ENCODE results near the gene SPEN.
"Not testable (repeated sequence)": the region's sequence is repeated elsewhere in the genome, so short reads cannot be mapped to it uniquely, and the experiment has no call there.

SPEN gene

DNA sequence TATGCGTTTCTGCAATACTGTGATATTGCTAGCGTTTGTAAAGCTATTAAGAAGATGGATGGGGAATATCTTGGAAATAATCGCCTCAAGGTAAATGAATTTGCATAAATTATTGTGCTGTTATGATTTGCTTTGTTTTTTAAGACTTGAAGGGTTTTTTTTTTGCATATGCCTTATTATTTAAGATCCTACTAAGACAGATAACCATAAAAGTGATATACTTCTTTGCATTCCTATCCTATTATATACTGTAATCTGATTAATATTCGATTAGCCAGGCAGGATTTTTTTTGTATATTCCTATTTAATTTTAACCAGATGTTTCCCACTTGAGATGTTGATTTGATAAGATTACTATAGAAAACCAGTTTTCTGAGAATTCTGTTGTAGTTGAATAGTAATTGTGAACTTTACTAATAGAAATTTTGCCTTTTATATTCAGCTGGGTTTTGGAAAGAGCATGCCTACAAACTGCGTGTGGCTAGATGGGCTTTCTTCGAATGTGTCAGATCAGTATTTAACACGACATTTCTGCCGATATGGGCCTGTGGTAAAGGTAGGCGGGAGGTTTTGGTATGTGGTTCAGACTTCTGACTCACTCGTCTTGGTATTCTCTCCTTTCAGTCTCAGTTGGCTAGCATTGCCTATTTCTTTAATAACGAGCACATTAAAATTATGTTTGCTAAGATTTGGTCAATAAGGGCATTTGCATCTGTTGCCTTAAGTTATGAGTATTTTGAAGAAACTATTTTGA, 71.6 kb downstream of the SPEN start:
- Histone ChIP-seq H3K4me1 (ENCODE audit: control insufficient read depth in 2 of 2, insufficient read depth in 1 of 2, low read depth in 1 of 2, low read length in 2 of 2) (no peaks in the 10 kb centered on the region), H3K4me2 (ENCODE audit: insufficient read depth, low read length, poor library complexity, severe bottlenecking) (no peak overlapping the region), H2BK12ac (ENCODE audit: low read length) (no peak overlapping the region), H4K8ac (ENCODE audit: low read depth, low read length) (no peak overlapping the region), H3K4ac (ENCODE audit: low read length) (no peak overlapping the region), H3K27ac (replicated peaks; ENCODE audit: low read length) (no peak overlapping the region), H3K4me3 (ENCODE audit: low read length in 2 of 2) (no peak overlapping the region), H3K9ac (ENCODE audit: low read depth, low read length, poor library complexity) (no peak overlapping the region), H3K36me3 (replicated peaks in 1 of 2; ENCODE audit: control insufficient read depth in 2 of 2, insufficient read depth in 2 of 2, low read length in 2 of 2) (peaks cover 23 to 98% of the 10 kb centered on the region in 2 donors), H2AFZ (ENCODE audit: low read length) (no peak overlapping the region), H4K91ac (ENCODE audit: low read depth, low read length, poor library complexity) (no peak overlapping the region), H3K14ac (ENCODE audit: low read length) (no peak overlapping the region), H2AK5ac (ENCODE audit: low read depth, low read length) (no peak overlapping the region), H3K79me1 (ENCODE audit: low read depth, low read length) (peaks cover 2% of the 10 kb centered on the region), H3K27me3 (ENCODE audit: control insufficient read depth in 3 of 3, insufficient read depth in 3 of 3, low read depth in 1 of 3, low read length in 3 of 3) (no peaks in the 10 kb centered on the region), H2BK5ac (ENCODE audit: low read length) (no peak overlapping the region), H3K18ac (ENCODE audit: low read length) (no peak overlapping the region), H3K23ac (ENCODE audit: low read depth, low read length, poor library complexity) (no peak overlapping the region), H2BK120ac (ENCODE audit: low read depth, low read length) (no peak overlapping the region), H2BK15ac (ENCODE audit: low read length) (no peak overlapping the region), H3K9me3 (replicated peaks in 1 of 2; ENCODE audit: control insufficient read depth in 2 of 2, insufficient read depth in 1 of 2, low read depth in 1 of 2, low read length in 2 of 2) (no peaks in the 10 kb centered on the region)
- no peak for DNase-seq (ENCODE audit: low spot score)
- no CpG with 5 or more reads among the region's 11 CpGs for WGBS, 2 donors (ENCODE audit: extremely low coverage in 2 of 2, insufficient read length in 2 of 2, insufficient replicate concordance in 1 of 2)

DNA sequence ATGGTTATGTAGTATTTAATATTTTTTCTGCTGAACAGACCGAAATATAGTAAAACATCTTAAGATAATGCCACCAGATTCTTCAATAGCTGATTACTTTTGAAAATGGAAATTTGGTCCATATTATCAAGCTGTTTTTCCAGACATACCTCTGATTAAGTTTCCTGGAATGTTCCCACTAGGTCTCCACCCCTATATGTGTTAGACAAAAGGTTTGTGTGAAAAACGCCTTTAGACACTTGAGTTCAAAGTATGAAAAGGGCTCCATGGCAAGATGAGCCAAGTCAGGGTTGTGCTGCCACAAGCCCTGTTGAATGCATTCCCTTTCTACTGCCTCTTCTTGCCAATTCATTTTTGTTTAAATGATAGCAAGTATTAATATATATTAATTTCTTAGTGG, 75.7 kb downstream of the SPEN start:
- Histone ChIP-seq H3K27me3 (ENCODE audit: control insufficient read depth in 3 of 3, insufficient read depth in 3 of 3, low read depth in 1 of 3, low read length in 3 of 3) (no peaks in the 10 kb centered on the region), H3K27ac (replicated peaks; ENCODE audit: low read length) (no peak overlapping the region), H4K8ac (ENCODE audit: low read depth, low read length) (no peak overlapping the region), H3K79me1 (ENCODE audit: low read depth, low read length) (no peaks in the 10 kb centered on the region), H4K91ac (ENCODE audit: low read depth, low read length, poor library complexity) (no peak overlapping the region), H3K4me2 (ENCODE audit: insufficient read depth, low read length, poor library complexity, severe bottlenecking) (no peak overlapping the region), H3K14ac (ENCODE audit: low read length) (no peak overlapping the region), H2BK12ac (ENCODE audit: low read length) (no peak overlapping the region), H2BK15ac (ENCODE audit: low read length) (no peak overlapping the region), H2BK120ac (ENCODE audit: low read depth, low read length) (no peak overlapping the region), H3K4ac (ENCODE audit: low read length) (no peak overlapping the region), H3K36me3 (replicated peaks in 1 of 2; ENCODE audit: control insufficient read depth in 2 of 2, insufficient read depth in 2 of 2, low read length in 2 of 2) (peaks cover 22 to 100% of the 10 kb centered on the region in 2 donors), H3K18ac (ENCODE audit: low read length) (no peak overlapping the region), H3K9ac (ENCODE audit: low read depth, low read length, poor library complexity) (no peak overlapping the region), H3K4me3 (ENCODE audit: low read length in 2 of 2) (no peak overlapping the region), H3K9me3 (replicated peaks in 1 of 2; ENCODE audit: control insufficient read depth in 2 of 2, insufficient read depth in 1 of 2, low read depth in 1 of 2, low read length in 2 of 2) (no peaks in the 10 kb centered on the region), H3K23ac (ENCODE audit: low read depth, low read length, poor library complexity) (no peak overlapping the region), H3K4me1 (ENCODE audit: control insufficient read depth in 2 of 2, insufficient read depth in 1 of 2, low read depth in 1 of 2, low read length in 2 of 2) (no peaks in the 10 kb centered on the region), H2BK5ac (ENCODE audit: low read length) (no peak overlapping the region), H2AFZ (ENCODE audit: low read length) (no peak overlapping the region), H2AK5ac (ENCODE audit: low read depth, low read length) (no peak overlapping the region)
- DNase-seq (ENCODE audit: low spot score) = no peak
- WGBS, 2 donors (ENCODE audit: extremely low coverage in 2 of 2, insufficient read length in 2 of 2, insufficient replicate concordance in 1 of 2) = no CpG with 5 or more reads among the region's 2 CpGs

DNA sequence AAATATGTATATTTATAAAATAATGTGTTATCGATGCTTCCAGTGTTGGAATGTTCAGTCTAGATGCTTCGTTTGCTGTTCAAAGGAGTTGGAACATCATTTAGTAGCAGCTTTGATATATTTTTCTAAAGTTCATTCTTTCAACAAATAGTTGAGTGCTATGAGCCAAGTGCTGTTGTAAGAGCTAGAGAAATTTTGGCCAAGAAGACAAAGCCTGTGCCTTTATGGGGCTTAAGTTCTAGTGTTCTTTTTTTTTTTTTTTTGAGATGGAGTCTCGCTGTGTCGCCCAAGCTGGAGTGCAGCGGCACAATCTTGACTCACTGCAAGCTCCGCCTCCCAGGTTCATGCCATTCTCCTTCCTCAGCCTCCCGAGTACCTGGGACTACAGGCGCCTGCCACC, 78.9 kb downstream of the SPEN start:
- H3K14ac ChIP-seq (ENCODE audit: low read length); DNase-seq (ENCODE audit: low spot score); H2BK15ac ChIP-seq (ENCODE audit: low read length); H3K4me2 ChIP-seq (ENCODE audit: insufficient read depth, low read length, poor library complexity, severe bottlenecking); H4K91ac ChIP-seq (ENCODE audit: low read depth, low read length, poor library complexity); H3K4me3 ChIP-seq (ENCODE audit: low read length in 2 of 2); H2BK12ac ChIP-seq (ENCODE audit: low read length); H2BK5ac ChIP-seq (ENCODE audit: low read length); H3K9ac ChIP-seq (ENCODE audit: low read depth, low read length, poor library complexity); H2AK5ac ChIP-seq (ENCODE audit: low read depth, low read length); H3K27ac ChIP-seq (replicated peaks; ENCODE audit: low read length); H4K8ac ChIP-seq (ENCODE audit: low read depth, low read length); H3K9me3 ChIP-seq (replicated peaks in 1 of 2; ENCODE audit: control insufficient read depth in 2 of 2, insufficient read depth in 1 of 2, low read depth in 1 of 2, low read length in 2 of 2); H3K79me1 ChIP-seq (ENCODE audit: low read depth, low read length); H3K18ac ChIP-seq (ENCODE audit: low read length); H3K4ac ChIP-seq (ENCODE audit: low read length); H3K23ac ChIP-seq (ENCODE audit: low read depth, low read length, poor library complexity); H3K4me1 ChIP-seq (ENCODE audit: control insufficient read depth in 2 of 2, insufficient read depth in 1 of 2, low read depth in 1 of 2, low read length in 2 of 2); H2AFZ ChIP-seq (ENCODE audit: low read length); H3K27me3 ChIP-seq (ENCODE audit: control insufficient read depth in 3 of 3, insufficient read depth in 3 of 3, low read depth in 1 of 3, low read length in 3 of 3); H2BK120ac ChIP-seq (ENCODE audit: low read depth, low read length): not testable (repeated sequence)
- peaks cover 38 to 100% of the 10 kb centered on the region in 2 donors for H3K36me3 ChIP-seq (replicated peaks in 1 of 2; ENCODE audit: control insufficient read depth in 2 of 2, insufficient read depth in 2 of 2, low read length in 2 of 2)
- no CpG with 5 or more reads among the region's 8 CpGs for WGBS, 2 donors (ENCODE audit: extremely low coverage in 2 of 2, insufficient read length in 2 of 2, insufficient replicate concordance in 1 of 2)

DNA sequence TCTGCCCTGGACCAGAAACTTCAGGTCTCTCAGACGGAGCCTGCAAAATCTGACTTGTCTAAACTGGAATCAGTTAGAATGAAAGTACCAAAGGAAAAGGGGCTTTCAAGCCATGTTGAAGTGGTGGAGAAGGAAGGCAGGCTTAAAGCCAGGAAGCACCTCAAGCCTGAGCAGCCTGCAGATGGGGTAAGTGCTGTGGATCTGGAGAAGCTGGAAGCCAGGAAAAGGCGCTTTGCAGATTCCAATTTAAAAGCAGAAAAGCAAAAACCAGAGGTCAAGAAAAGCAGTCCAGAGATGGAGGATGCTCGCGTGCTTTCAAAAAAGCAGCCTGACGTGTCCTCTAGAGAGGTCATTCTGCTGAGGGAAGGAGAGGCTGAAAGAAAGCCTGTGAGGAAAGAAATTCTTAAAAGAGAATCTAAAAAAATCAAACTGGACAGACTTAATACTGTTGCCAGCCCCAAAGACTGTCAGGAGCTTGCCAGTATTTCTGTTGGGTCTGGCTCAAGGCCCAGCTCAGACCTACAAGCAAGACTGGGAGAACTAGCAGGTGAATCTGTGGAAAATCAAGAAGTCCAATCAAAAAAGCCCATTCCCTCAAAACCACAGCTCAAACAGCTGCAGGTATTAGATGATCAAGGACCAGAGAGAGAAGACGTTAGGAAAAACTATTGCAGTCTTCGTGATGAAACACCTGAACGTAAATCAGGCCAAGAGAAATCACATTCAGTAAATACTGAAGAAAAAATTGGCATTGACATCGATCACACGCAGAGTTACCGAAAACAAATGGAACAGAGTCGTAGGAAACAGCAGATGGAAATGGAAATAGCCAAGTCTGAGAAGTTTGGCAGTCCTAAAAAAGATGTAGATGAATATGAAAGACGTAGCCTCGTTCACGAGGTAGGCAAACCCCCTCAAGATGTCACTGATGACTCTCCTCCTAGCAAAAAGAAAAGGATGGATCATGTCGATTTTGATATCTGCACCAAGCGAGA, 81.8 kb downstream of the SPEN start:
- Histone ChIP-seq H3K27me3 (ENCODE audit: control insufficient read depth in 3 of 3, insufficient read depth in 3 of 3, low read depth in 1 of 3, low read length in 3 of 3) (no peaks in the 10 kb centered on the region), H3K18ac (ENCODE audit: low read length) (no peak overlapping the region), H3K14ac (ENCODE audit: low read length) (no peak overlapping the region), H3K9me3 (replicated peaks in 1 of 2; ENCODE audit: control insufficient read depth in 2 of 2, insufficient read depth in 1 of 2, low read depth in 1 of 2, low read length in 2 of 2) (no peaks in the 10 kb centered on the region), H3K79me1 (ENCODE audit: low read depth, low read length) (no peaks in the 10 kb centered on the region), H3K4me2 (ENCODE audit: insufficient read depth, low read length, poor library complexity, severe bottlenecking) (no peak overlapping the region), H2BK5ac (ENCODE audit: low read length) (no peak overlapping the region), H2BK12ac (ENCODE audit: low read length) (no peak overlapping the region), H3K9ac (ENCODE audit: low read depth, low read length, poor library complexity) (no peak overlapping the region), H4K91ac (ENCODE audit: low read depth, low read length, poor library complexity) (no peak overlapping the region), H3K4me1 (ENCODE audit: control insufficient read depth in 2 of 2, insufficient read depth in 1 of 2, low read depth in 1 of 2, low read length in 2 of 2) (no peaks in the 10 kb centered on the region), H3K4ac (ENCODE audit: low read length) (no peak overlapping the region), H3K27ac (replicated peaks; ENCODE audit: low read length) (no peak overlapping the region), H3K23ac (ENCODE audit: low read depth, low read length, poor library complexity) (no peak overlapping the region), H2BK15ac (ENCODE audit: low read length) (no peak overlapping the region), H3K4me3 (ENCODE audit: low read length in 2 of 2) (no peak overlapping the region), H2AK5ac (ENCODE audit: low read depth, low read length) (no peak overlapping the region), H3K36me3 (replicated peaks in 1 of 2; ENCODE audit: control insufficient read depth in 2 of 2, insufficient read depth in 2 of 2, low read length in 2 of 2) (peaks cover 53 to 100% of the 10 kb centered on the region in 2 donors), H2BK120ac (ENCODE audit: low read depth, low read length) (no peak overlapping the region), H4K8ac (ENCODE audit: low read depth, low read length) (no peak overlapping the region), H2AFZ (ENCODE audit: low read length) (no peak overlapping the region)
- no CpG with 5 or more reads among the region's 17 CpGs for WGBS, 2 donors (ENCODE audit: extremely low coverage in 2 of 2, insufficient read length in 2 of 2, insufficient replicate concordance in 1 of 2)
- no peak for DNase-seq (ENCODE audit: low spot score)
